ENCODE results near the gene STK32C. TPM values are rescaled to one million over a fixed set of nuclear protein-coding genes. Genes with fewer than 3 reads are reported as not detected.

STK32C gene
- total and polyA plus RNA-seq, 2 donors (not counting 1 experiment from before 2014, with no cell fraction given), result 9.9 to 16.8 TPM

GRCh38 chr10:132303361-132304115, 4.2 kb downstream of the STK32C start:
- no peak overlapping the region for H3K4me3 ChIP-seq (ENCODE audit: control extremely low read depth in 1 of 5, extremely low read depth in 1 of 5, insufficient read depth in 1 of 5, low read depth in 2 of 5, low read length in 4 of 5)
- Mint-ChIP-seq H3K4me3 (no peak overlapping the region), H3K4me1 (peaks cover 8% of the 10 kb centered on the region), H3K9me3 (ENCODE audit: insufficient read depth) (no peaks in the 10 kb centered on the region), H3K27me3 (peaks cover 14% of the 10 kb centered on the region), H3K27ac (no peak overlapping the region)
- DNase-seq (no peak), ATAC-seq (ENCODE audit: low read depth) (no peak)
- peaks cover 6 to 7% of the 10 kb centered on the region in 2 donors for H3K4me1 ChIP-seq (ENCODE audit: control insufficient read depth in 2 of 2, insufficient read depth in 2 of 2, low read length in 2 of 2)
- H3K79me2 ChIP-seq (ENCODE audit: control insufficient read depth, insufficient read depth, low read length), result no peaks in the 10 kb centered on the region
- POLR2A ChIA-PET, result no interaction called here
- TF ChIP-seq EZH2 (IDR thresholded peaks at IDR 0.05; ENCODE audit: borderline replicate concordance, insufficient read depth, low read depth, low read length, poor library complexity, severe bottlenecking) (no peak), CTCF (IDR thresholded peaks at IDR 0.05) (no peak)
- H4K20me1 ChIP-seq (ENCODE audit: control insufficient read depth, insufficient read depth, low read length, poor library complexity, severe bottlenecking), result no peaks in the 10 kb centered on the region
- H3K36me3 ChIP-seq (replicated peaks in 1 of 2; ENCODE audit: control extremely low read depth in 1 of 2, control insufficient read depth in 1 of 2, extremely low read depth in 1 of 2, insufficient read depth in 2 of 2, low read length in 1 of 2), result no peaks in the 10 kb centered on the region
- intact Hi-C loops (cut with micrococcal nuclease), result no loop called here
- no peak overlapping the region for H3K4me2 ChIP-seq (replicated peaks; ENCODE audit: low read depth, low read length, poor library complexity, severe bottlenecking)
- no peaks in the 10 kb centered on the region for H3K9me3 ChIP-seq (ENCODE audit: control extremely low read depth in 1 of 3, control insufficient read depth in 2 of 3, insufficient read depth in 1 of 3, low read length in 2 of 3)
- CTCF ChIA-PET, result no interaction called here
- no peak overlapping the region for H2AFZ ChIP-seq (ENCODE audit: insufficient read depth, low read depth, low read length, poor library complexity, severe bottlenecking)
- no peak overlapping the region for H3K27ac ChIP-seq (ENCODE audit: low read length in 2 of 2)
- H3K9ac ChIP-seq (ENCODE audit: low read length), result no peak overlapping the region
- H3K27me3 ChIP-seq (replicated peaks in 1 of 4; ENCODE audit: control extremely low read depth in 1 of 4, control insufficient read depth in 3 of 4, insufficient read depth in 4 of 4, low read length in 3 of 4), result peaks cover 0 to 17% (median 9%) of the 10 kb centered on the region in 4 experiments
- WGBS (ENCODE audit: insufficient coverage), result 93% methylated on average over 15 of the region's 21 CpGs

Measured in B cell (primary cell).